GM18870 (cell line): ENCODE data around the gene HS6ST1.

ENCODE experiments used
- ATAC-seq: cut with Tn5 transposase; IDR thresholded peaks from one replicate; pipeline ENCODE4 v1.9.1; 2021; ENCODE audit warnings: moderate library complexity; ENCODE audit not compliant: unreplicated experiment

Gene HS6ST1

DNA sequence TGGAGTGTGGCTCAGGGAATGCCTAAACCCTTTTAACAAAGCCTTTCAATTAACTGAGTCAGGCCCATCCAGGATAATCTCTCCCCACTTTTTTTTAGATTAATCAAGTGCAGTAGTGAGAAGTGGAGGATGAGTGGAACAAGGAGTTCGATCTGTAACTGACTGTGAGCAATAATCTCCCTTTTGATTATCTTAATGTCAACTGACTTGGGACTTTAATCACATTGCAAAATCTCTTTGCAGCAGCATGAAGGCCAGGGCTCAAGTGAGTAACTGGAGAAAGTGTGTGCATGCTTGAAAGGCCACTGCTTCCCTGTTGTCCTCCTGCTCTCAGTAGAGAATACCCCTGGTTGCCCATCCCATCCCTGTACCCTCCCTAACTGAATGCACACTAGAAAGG is 32.1 kb upstream of the HS6ST1 start:
- ATAC-seq, result no peak

GRCh38 chr2:128348701-128349100 is 30.0 kb upstream of the HS6ST1 start:
- ATAC-seq, result no peak

DNA sequence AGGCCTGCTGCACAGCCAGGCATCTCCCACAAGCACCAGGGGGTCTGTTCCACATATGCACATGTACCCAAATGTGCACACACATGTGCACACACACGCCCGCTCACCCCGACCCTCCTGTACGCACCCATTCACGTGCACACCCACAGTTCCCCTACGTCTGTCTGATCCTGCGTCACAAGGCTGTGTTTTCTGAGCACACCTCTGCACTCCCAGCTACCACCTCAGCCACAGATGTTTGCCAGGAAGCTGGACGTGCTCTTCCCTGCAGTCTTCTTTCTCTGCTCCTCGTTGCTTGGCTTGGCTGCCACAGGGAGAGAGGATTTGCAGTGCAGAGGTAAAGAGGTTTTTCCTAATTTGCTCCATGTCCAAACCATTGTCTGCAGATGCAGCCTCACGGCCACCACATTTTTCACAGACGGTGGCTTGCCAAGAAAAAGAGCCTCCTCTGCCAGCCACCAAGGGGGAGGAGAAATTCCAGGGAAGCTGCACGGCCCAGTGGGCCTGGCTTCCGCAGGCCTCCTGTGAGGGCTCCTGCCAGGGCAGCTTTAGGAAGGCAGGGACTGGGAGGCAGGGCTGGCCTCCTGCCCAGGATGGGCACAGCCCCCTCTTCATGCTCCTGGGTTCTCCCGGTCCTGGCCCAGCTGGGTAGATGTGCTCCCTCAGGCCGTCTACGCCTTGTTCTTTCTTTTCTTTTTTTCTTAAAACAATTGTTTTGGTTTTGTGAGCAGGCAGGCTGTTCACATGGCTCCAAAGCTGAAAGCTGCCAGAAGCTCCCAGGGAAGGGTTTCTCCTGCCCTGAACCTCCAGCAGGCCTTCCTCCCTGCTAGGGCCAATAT is 29.3 kb upstream of the HS6ST1 start:
- ATAC-seq, result no peak

DNA sequence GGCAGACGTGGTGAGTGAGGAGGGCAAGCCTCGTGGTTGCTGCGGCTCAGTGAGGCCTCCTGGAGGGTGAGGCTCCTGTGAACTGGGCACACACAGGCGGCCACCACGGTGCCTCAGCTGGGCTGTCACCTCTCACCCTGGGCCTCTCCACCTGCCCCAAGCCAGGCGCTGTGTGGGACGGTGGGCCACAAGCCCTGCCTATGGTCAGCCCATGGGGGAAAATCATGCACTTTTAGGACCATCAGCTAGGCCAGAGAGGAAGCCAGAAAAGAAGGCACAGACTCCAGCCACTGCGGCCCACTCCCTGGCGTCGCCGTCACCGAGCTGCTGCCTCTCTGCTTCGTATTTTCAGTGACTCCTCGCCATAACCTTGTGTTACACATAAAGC is 28.5 kb upstream of the HS6ST1 start:
- no peak for ATAC-seq

GRCh38 chr2:128346291-128347170 is 27.9 kb upstream of the HS6ST1 start:
- no peak for ATAC-seq

- no peak for ATAC-seq
These were observed 26.9 kb upstream of the HS6ST1 start for GRCh38 chr2:128345436-128346165.

GRCh38 chr2:128344101-128344500 is 25.4 kb upstream of the HS6ST1 start:
- ATAC-seq, result no peak

DNA sequence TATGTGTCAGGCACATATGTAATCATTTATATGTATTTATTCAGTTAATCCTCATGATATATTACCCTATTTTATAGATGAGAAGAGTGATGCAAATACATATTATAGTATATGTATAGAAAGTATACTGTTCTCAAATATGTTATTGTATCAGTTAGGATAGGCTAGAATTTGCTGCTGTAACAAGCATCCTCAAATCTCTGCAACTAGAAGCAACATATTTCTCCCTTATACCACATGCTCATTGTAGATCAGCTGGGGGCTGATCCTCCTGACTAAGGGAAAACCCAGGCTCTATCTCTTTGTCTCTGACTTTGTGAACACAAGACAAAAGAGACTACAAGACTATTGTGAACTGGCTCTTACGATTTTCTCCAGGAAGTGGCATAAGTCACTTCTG is 24.8 kb upstream of the HS6ST1 start:
- ATAC-seq, result no peak

DNA sequence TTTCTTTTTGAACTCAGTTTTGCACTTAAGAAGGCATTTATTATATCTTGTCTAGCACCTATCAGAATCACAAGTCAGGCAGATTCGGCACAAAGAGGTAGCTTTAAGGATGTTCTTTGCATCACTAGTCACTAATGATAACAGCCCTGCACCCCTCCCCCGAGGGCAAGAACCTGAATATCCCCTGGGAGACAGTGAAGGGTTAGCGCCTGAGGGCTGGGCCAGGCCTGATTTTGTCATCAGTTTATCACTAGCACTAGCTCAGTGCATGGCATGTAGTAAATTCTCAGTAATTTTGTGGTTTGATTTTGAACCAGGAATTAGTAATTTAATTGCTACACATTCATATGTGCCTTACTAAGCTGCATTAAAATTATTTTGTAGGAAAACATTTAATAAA is 23.9 kb upstream of the HS6ST1 start:
- ATAC-seq, result no peak

DNA sequence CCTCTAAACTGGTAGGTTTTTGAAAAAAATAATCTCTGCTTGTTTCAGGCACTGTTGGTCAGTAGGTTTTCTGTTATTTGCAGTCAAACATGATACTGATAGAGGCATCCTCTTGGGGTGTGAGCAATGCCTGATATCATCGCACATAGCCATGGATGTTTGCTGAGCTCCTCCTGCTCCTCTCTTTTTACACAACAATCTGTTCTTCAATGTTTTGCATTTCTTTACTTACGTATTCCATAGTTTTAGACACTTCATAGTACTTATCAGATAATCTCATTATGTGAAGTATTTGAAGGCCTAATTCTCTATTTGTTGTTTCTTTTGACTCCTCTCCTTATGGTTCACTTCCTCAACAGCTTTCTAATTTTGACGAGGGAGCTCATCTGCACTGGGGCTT is 23.0 kb upstream of the HS6ST1 start:
- ATAC-seq, result no peak

DNA sequence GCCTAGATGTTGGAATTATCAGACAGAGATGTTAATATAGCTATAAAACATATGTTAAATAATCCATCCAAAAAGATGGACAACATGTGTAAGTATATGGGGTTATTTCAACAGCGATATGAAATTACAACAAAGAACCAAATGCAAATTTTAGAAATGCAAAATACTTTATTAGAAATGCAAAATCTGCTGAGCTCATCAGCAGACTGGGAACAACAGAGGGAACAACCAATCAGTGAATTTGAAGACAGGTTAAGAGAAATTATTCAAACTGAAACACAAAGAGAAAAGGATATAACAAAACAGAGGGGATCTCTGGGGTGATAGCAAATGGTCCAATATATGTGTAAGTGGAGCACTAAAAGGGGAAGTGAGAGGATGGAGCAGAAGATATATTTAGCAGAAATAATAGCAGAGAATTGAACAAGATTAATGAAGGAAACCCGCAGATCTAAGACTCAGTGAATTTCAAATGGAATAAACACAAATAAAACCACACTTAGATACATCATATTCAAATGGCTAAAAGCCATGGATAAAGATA is 13.5 kb upstream of the HS6ST1 start:
- no peak for ATAC-seq

GRCh38 chr2:128330583-128330982 is 11.9 kb upstream of the HS6ST1 start:
- ATAC-seq, result no peak

GRCh38 chr2:128329607-128330006 is 10.9 kb upstream of the HS6ST1 start:
- no peak for ATAC-seq

DNA sequence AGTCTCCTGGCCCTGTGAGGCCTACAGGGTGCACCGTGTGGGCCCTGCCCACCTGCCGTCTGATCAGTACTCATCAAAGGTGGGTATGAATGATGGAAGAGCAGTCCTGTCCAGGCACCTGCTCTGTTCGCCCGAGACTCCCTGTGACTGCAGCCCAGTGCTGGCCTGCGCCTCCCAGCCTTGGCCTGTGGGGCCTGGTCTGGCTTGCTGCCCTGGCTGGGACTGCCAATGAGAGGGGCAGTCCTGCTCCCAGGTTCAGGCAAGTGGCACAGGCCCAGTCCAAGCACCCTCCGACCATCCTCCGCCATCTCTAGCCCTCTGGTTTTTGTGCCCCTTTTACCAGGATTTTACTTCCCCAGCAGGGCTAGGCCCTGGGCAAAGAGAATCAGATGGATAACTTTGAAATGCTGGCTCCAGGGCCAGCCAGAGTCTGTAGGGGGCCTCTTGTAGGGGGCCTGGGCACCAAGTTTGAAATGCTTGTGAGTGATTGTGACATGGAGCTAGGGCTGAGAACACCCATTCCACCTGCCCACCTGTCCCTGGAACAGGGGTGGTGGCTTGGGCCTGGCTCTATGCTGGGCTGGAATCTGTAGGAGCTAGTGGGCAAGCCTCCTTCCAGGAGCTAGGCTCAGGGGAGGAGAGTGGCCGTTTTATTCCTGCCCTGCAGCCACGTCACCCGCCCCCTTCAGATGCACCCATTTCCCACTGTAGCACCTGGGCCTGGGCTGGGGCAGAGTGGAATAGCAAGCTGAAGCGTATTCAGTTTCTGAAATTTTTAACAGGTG is 8.7 kb upstream of the HS6ST1 start:
- ATAC-seq, result no peak

- ATAC-seq, result no peak
These were observed 7.7 kb upstream of the HS6ST1 start for GRCh38 chr2:128326346-128326745.

DNA sequence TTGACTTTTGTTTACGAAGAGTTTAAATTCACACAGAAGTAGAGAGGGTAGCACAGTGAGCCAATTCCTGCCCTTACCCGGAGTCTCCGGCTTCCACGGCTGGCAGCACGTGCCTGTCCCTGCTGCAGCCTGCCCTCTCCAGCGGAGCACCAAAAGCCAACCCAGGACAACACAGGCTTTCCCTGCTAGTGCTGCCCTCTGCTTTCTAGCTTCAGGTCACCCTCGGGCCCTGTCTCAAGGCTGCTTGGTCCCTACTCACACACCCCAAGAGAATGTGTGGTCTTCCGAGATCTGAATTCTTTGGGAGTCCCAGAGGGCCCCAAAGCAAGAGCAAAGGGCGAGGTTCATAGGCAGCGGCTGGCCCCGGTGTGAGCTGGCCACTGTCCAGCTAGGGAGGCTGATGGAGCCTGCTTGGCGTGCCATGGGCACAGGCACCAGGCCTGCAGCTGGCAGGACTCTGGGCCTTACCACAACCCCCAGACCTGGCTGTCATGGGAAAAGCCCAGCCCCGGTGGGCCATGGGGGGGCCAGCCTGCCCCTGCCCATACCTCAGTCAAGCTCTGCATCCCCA is 7.0 kb upstream of the HS6ST1 start:
- ATAC-seq, result no peak

- no peak for ATAC-seq
These were observed 6.3 kb upstream of the HS6ST1 start for GRCh38 chr2:128324897-128325410.

DNA sequence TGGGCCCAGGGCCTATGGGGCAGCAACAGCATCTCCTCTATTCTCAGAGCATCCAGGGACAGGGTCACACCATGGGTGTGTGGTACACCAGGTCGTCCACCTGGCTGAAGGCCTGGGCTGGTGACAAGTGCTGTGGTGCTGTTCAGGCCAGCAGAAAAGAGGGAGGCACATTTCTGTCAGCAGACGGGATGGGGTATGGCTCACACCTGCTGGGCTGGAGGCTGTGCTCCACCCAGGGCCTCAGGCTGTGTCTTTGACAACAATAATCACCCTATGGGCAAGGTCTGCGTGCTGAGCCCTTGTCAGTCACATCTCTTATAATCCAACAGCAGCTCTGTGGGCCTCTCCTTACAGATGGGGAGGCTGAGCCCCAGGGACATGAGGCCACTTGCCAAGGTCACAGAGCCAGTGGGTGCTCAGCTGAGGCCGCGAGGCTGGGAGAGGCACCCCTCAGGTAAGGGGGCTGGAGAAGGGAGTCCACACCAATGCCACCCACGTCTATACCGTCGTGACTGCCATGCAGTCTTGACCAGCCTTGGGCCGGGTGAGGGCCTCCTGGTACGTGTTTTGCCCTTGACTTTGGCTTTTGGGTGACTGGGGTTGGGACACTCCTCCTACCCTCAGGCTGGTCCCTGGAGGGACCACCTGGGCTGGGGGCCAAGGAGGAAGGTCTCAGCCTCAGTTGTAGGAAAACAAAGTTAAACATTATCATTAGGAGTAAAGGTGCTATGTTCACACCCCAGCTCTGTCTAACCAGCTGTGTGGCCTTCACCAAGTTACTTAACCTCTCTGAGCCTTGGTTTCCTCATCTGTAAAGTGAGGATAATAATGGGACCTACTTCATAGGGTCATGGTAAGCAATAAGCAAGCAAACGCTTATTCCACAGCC is 5.6 kb upstream of the HS6ST1 start:
- ATAC-seq, result no peak

DNA sequence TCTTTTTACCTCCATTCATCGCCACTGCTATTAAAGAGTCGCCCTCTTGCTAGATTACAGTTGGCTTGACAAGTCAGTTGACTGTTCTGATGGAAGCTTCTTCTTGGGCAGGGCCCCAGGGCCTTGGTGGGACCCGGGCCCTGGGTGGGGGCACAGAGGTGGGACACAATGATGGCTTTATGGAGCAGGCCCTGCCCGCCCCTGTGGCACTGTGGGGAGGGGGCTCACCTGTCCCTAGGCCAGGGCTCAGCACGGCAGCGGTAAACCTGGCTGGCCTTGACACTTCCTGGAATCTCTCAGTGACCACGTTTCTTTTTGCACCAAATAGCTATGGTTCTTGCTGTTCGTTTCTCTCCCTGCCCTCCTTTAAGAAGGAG is 4.9 kb upstream of the HS6ST1 start:
- no peak for ATAC-seq
